Breast epithelium (tissue), 4 donors: Measurements from ENCODE around the gene ANKS1A. TPM values are rescaled to one million over a fixed set of nuclear protein-coding genes. Genes with fewer than 3 reads are reported as not detected.

Experiments
- DNase-seq, 2 donors: peaks; one replicate each; pipeline ENCODE4 v3.0.0-alpha.2; 2019; ENCODE audit warnings: low spot score in 2 of 2
- H3K27ac ChIP-seq, 2 donors: fragments of 200-600 bp; sonication (generic) in 1 of 2; one replicate each; pipeline ENCODE4 v1.5.1; 2016 to 2019; ENCODE audit warnings: mild to moderate bottlenecking in 1 of 2
- H3K27me3 ChIP-seq, 2 donors: fragments of 200-600 bp; sonication (generic) in 1 of 2; one replicate each; pipeline versions ENCODE4 v1.5.1 to v1.6.0; 2017 to 2019; ENCODE audit warnings: control low read depth in 1 of 2, mild to moderate bottlenecking in 1 of 2
- H3K36me3 ChIP-seq: fragments of 200-600 bp; one replicate; pipeline ENCODE4 v1.5.1; 2019
- H3K4me1 ChIP-seq, 2 donors: fragments of 200-600 bp; sonication (generic); one replicate each; pipeline ENCODE4 v1.5.1; 2016 to 2019; ENCODE audit warnings: control low read depth in 1 of 2
- H3K4me3 ChIP-seq, 3 donors: fragments of 200-600 bp; sonication (generic); 1 replicate in 2 of 3; 2 replicates in 1 of 3; pipeline ENCODE4 v1.5.1; 2016 to 2019; ENCODE audit warnings: mild to moderate bottlenecking in 3 of 3, moderate library complexity in 2 of 3
- H3K9me3 ChIP-seq, 2 donors: fragments of 200-600 bp; sonication (generic) in 1 of 2; one replicate each; pipeline ENCODE4 v1.5.1; 2016 to 2019; ENCODE audit warnings: control low read depth in 1 of 2
- CTCF ChIP-seq, 3 donors: fragments of 450-650 bp; IDR thresholded peaks; one replicate each; pipeline ENCODE4 v1.5.1; 2016 to 2017; ENCODE audit warnings: antibody characterized with exemption in 3 of 3, mild to moderate bottlenecking in 3 of 3, moderate library complexity in 3 of 3
- POLR2A ChIP-seq: fragments of 450-650 bp; IDR thresholded peaks from one replicate; pipeline ENCODE4 v1.6.1; 2016; ENCODE audit warnings: antibody characterized with exemption, mild to moderate bottlenecking, moderate library complexity
- POLR2AphosphoS5 ChIP-seq, 3 donors: sonication (generic); formaldehyde crosslinking; IDR thresholded peaks; one replicate each; pipeline ENCODE4 v1.6.1; 2017; ENCODE audit warnings: antibody characterized with exemption in 3 of 3
- intact Hi-C: fragments of 100-400 bp; cut with DNase I; formaldehyde crosslinking; loops from one replicate; pipeline ENCODE4 v1.15.1; 2023; ENCODE audit warnings: low total_unique reads
- total RNA-seq, 3 donors: library from RNA; depleted of rRNA; stranded (reverse); fragments of >200 nt; gene quantifications; one replicate each; pipeline ENCODE4 v1.1.0, GENCODE V29; 2016

Gene ANKS1A
- total RNA-seq, 3 donors from 2014 or later: 18.2 to 26.5 (median 23.4) TPM

DNA sequence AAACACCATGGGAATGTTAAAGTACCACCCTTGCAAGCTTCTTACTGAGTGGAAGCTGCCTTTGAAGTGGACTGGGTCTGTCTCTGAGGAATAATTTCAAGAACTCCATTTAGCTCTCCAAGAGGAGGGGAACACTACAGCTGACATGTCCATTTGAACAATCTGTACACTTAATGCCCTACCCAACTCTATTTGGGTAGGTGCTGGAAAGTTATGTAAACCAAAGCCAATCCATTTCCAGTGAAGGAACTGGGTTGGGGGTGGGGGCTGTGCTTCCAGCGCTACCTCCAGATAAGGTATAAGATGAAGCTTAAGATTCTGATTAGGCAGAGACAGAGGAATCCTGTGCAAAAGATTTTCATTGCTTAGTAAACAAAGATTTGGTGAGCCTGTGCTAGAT is 130.1 kb downstream of the ANKS1A start:
- H3K36me3 ChIP-seq: no peaks in the 10 kb centered on the region
- H3K9me3 ChIP-seq: no peaks in the 10 kb centered on the region
- TF ChIP-seq CTCF (IDR thresholded peaks at IDR 0.05) (no peak), POLR2A (no peak), POLR2AphosphoS5 (IDR thresholded peaks at IDR 0.05) (no peak)
- peaks cover 10 to 14% of the 10 kb centered on the region in 2 donors for H3K4me1 ChIP-seq
- H3K27ac ChIP-seq: peak overlapping the region; percentile 79 to 95
- peak overlapping the region; percentile 51 to 68 (median 52) for H3K4me3 ChIP-seq
- no peaks in the 10 kb centered on the region for H3K27me3 ChIP-seq
- intact Hi-C loops: no loop called here
- DNase-seq: no peak

DNA sequence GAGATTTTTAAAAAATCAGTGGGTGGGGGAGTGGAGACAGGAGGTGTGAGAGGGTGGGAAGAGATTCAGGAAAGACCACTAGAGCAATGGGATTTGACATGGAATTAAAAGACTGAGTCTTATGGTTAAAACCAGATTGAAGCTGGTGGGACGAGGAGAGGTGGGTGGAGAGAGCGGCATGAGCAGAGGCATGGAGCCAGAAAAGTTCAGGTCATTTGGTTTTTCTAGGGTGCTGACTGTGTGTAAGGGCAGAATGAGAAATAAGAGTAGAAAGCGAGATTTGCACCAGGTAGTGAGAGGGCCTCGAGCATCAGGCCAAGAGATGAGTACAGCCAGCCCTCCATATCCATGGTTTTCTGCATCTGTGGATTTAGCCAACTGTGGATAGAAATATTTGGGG is 130.8 kb downstream of the ANKS1A start:
- peak overlapping the region; percentile 79 to 95 for H3K27ac ChIP-seq
- H3K9me3 ChIP-seq: no peaks in the 10 kb centered on the region
- no peak for TF ChIP-seq POLR2AphosphoS5 (IDR thresholded peaks at IDR 0.05)
- TF ChIP-seq POLR2A: no peak
- TF ChIP-seq CTCF (IDR thresholded peaks at IDR 0.05): no peak
- H3K36me3 ChIP-seq: no peaks in the 10 kb centered on the region
- H3K27me3 ChIP-seq: no peaks in the 10 kb centered on the region
- H3K4me1 ChIP-seq: peaks cover 9 to 19% of the 10 kb centered on the region in 2 donors
- intact Hi-C loops: no loop called here
- no peak for DNase-seq
- peak overlapping the region; percentile 51 to 68 (median 52) for H3K4me3 ChIP-seq

GRCh38 chr6:35021004-35021403 is 131.9 kb downstream of the ANKS1A start:
- Histone ChIP-seq H3K9me3 (no peaks in the 10 kb centered on the region), H3K4me1 (peaks cover 6 to 13% of the 10 kb centered on the region in 2 donors), H3K27me3 (no peaks in the 10 kb centered on the region), H3K4me3 (peak overlapping the region; percentile 1 to 68 (median 14)), H3K27ac (peak overlapping the region; percentile 25 to 95), H3K36me3 (no peaks in the 10 kb centered on the region)
- TF ChIP-seq POLR2A (no peak), POLR2AphosphoS5 (IDR thresholded peaks at IDR 0.05) (no peak), CTCF (IDR thresholded peaks at IDR 0.05) (no peak)
- DNase-seq: no peak
- intact Hi-C loops: no loop called here

- DNase-seq: no peak
- intact Hi-C loops: no loop called here
- Histone ChIP-seq H3K4me1 (peaks cover 5 to 6% of the 10 kb centered on the region in 2 donors), H3K4me3 (no peak overlapping the region), H3K36me3 (no peaks in the 10 kb centered on the region), H3K27me3 (no peaks in the 10 kb centered on the region), H3K9me3 (no peaks in the 10 kb centered on the region), H3K27ac (peak overlapping the region in 1 of 2 donors; percentile 30)
- TF ChIP-seq POLR2A: no peak
- no peak for TF ChIP-seq CTCF (IDR thresholded peaks at IDR 0.05)
- TF ChIP-seq POLR2AphosphoS5 (IDR thresholded peaks at IDR 0.05): no peak
Measured at GRCh38 chr6:35023091-35024000, 134.3 kb downstream of the ANKS1A start.

- TF ChIP-seq POLR2A: no peak
- no peak for TF ChIP-seq POLR2AphosphoS5 (IDR thresholded peaks at IDR 0.05)
- TF ChIP-seq CTCF (IDR thresholded peaks at IDR 0.05): no peak
- peak overlapping the region; percentile 12 to 39 for H3K27ac ChIP-seq
- no peak for DNase-seq
- no peak overlapping the region for H3K4me3 ChIP-seq
- peaks cover 5 to 6% of the 10 kb centered on the region in 2 donors for H3K4me1 ChIP-seq
- H3K27me3 ChIP-seq: no peaks in the 10 kb centered on the region
- H3K9me3 ChIP-seq: no peaks in the 10 kb centered on the region
- intact Hi-C loops: no loop called here
- H3K36me3 ChIP-seq: no peaks in the 10 kb centered on the region
Measured at GRCh38 chr6:35024551-35025054, 135.5 kb downstream of the ANKS1A start.
